Fibroblast of mammary gland (primary cell): ENCODE measurements around the gene ACTR3C.

ENCODE experiments used
- DNase-seq: peaks from one replicate; pipeline ENCODE4 v3.0.0-alpha.2; 2010; ENCODE audit warnings: low read depth
- H3K4me3 ChIP-seq: 2 replicates; pipeline ENCODE4 v1.5.1; 2011; ENCODE audit warnings: low read depth, mild to moderate bottlenecking, low read length, moderate library complexity; ENCODE audit not compliant: control insufficient read depth
- CTCF ChIP-seq: conservative IDR thresholded peaks from 2 replicates; pipeline ENCODE4 v1.5.1; 2011; ENCODE audit warnings: low read depth, low read length, inconsistent platforms; ENCODE audit not compliant: control insufficient read depth, insufficient read depth

Gene ACTR3C

DNA sequence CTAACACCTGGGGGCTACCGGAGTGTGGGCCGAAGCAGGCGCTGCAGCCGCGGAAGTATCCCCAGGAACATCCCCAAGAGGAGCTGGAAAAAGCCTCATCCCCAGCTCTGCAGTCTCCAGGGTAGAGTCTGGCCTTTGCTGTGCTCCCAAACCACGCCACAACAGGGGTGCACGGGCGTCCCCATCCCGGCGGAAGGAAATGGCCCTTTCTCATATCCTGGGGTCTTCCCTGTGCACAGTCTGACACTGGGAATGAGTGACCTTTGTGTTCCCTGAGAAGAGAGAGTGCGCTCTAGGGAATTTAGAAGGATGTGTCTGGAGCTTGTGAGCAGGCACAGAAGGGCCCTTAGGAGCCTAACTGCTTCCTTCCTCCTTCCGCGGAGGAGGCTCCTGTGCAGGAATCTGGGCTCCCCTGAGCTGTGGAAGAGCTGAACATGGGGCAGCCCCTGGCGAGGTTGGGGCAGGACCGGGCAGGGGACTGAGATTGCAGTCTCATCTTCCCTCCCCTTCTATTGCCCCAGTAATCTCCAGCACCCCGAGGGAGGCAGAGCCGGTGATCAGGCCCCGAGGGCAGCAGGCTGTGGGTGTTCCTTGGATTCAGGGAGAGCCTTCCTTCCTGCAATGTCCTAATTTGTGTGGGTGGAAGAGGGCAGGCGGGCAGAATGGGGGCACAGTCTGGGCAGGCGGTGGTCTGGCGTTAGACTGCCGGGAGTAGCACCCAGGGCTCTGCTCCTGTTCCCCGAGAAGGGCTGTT is 46.6 kb upstream of the ACTR3C start:
- TF ChIP-seq CTCF = no peak
- peak overlapping the region; percentile 86 for H3K4me3 ChIP-seq
- no peak for DNase-seq

GRCh38 chr7:150368884-150369747 is 45.8 kb upstream of the ACTR3C start:
- no peak for TF ChIP-seq CTCF
- peak overlapping the region; percentile 86 for H3K4me3 ChIP-seq
- DNase-seq = peak; percentile 51

DNA sequence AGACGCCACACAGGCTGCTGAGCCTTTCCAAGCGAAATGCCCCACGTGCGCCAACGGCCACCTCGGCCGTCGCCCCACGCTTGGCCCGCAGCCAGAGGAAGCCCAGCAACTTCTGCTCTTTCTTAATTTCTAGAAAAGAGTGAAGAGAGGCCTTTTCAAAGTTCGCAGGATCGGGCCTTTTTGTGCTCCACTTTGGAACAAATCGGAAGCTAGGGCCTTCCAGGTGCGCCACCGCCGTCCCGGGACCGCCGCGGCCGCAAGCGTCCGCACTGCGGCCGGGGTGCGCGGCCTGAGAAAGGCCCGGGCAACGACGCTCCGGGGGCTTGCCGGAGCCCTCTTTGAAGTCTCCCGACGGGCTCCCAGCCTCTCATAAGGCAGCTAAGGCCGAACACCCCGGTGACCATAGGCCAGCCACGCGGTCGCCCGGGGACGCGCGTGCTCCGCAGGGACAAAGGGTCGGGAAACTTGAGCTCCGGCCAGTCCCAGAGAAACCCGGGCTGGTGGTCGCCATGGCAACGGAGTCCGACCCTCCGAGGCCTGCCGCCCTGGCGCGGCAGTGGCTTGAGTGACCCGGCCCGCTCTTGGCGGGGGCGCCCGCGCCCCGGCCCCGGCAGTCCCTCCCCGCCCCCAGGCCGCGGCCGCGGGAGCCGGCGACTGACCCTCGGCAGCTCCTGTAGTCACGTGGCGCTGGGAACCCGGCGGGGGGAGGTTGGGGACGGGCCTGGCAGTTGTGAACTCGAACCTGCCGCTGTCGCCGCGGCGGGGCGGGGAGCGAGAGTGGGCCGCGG is 44.9 kb upstream of the ACTR3C start, which contains the start of gene REPIN1:
Gene REPIN1 (plus strand): TSS at position 727 of the 788 bp plus-strand sequence. CDS start 890 bp downstream, outside the sequence.
- H3K4me3 ChIP-seq = peak within 1 kb of the TSS; percentile 86
- no peak for TF ChIP-seq CTCF
- DNase-seq = peak; percentile 75

- no peak for TF ChIP-seq CTCF
- peak; percentile 36 for DNase-seq
- H3K4me3 ChIP-seq = peak overlapping the region; percentile 86
Observed at GRCh38 chr7:150367677-150368095, 44.3 kb upstream of the ACTR3C start.

DNA sequence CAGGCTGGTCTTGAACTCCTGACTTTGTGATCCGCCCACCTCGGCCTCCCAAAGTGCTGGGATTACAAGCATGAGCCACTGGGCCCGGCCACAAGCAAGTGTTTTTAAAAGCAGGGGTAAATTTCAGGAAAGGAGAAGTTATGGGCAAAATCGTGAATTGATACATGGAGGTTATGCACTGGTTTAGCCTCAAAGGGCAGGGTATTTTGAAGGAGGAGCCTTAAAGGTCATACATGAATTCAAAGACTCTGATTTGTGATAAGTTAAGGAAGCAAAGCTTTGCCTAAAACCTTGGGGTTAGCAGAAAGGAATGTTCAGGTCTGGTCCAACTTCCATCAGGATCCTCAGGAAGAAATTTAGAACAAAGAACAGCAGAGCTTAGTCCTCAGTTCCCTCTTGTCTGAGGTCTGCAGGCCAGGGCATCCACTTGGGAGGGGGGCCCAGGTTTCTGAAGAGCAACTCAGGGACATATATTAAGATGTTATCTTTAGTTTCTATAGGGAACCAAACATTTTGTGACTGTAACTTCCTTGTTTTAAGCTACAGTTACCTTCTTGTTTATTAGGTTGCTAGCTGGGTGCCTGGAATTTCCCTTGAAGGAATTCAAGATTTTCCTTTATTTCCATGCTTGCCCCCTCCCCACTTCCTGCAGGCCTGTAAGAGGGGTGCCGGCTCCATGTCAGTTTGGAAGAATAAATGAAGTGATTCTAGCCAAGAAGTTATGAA is 42.5 kb upstream of the ACTR3C start:
- no peak overlapping the region for H3K4me3 ChIP-seq
- no peak for DNase-seq
- no peak for TF ChIP-seq CTCF

DNA sequence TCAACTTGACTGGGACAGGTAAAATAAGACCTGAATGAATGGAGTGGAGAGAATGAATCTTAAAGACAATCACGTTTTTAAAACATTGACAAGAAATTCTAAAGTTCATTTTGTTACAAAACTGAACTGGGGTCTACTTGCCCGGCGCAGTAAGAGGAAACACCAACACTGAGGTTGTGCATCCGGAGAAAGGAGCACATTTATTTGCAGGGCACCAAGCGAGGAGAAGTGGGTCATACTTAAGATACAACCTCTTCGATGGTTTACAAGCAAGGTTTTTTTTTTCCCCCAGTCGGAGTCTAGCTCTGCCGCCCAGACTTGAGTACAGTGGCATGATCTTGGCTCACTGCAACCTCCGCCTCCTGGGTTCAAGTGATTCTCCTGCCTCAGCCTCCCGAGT is 41.8 kb upstream of the ACTR3C start:
- no peak overlapping the region for H3K4me3 ChIP-seq
- no peak for TF ChIP-seq CTCF
- DNase-seq = no peak
